ENCODE data around the gene RPGR. TPM values are rescaled to one million over a fixed set of nuclear protein-coding genes. Genes with fewer than 3 reads are reported as not detected.

The RPGR gene
- total RNA-seq, 2 donors from 2014 or later: 14.8 to 21.1 TPM

GRCh38 chrX:38318196-38318595 is 9.1 kb downstream of the RPGR start:
- no peak overlapping the region for H3K4me3 ChIP-seq
- H3K4me1 ChIP-seq: no peaks in the 10 kb centered on the region
- H3K27ac ChIP-seq: peak overlapping the region in 1 of 4 donors; percentile 28
- WGBS, 2 donors: 12 to 13% methylated on average over 3 of the region's 3 CpGs
- H3K27me3 ChIP-seq: no peaks in the 10 kb centered on the region
- no peak for TF ChIP-seq CTCF (IDR thresholded peaks at IDR 0.05)
- TF ChIP-seq POLR2A (IDR thresholded peaks at IDR 0.05): no peak
- no peak for DNase-seq
- intact Hi-C loops (cut with DNase I): no loop called here
- H3K36me3 ChIP-seq (replicated peaks in 1 of 2; ENCODE audit: insufficient read depth in 1 of 2, low read depth in 2 of 2): no peaks in the 10 kb centered on the region
- ATAC-seq: no peak
- no peaks in the 10 kb centered on the region for H3K9me3 ChIP-seq

GRCh38 chrX:38315186-38315585 is 12.1 kb downstream of the RPGR start:
- no peaks in the 10 kb centered on the region for H3K9me3 ChIP-seq
- intact Hi-C loops (cut with DNase I): no loop called here
- TF ChIP-seq CTCF (IDR thresholded peaks at IDR 0.05) (no peak), POLR2A (IDR thresholded peaks at IDR 0.05) (no peak)
- WGBS, 2 donors: 95 to 97% methylated on average over 7 of the region's 7 CpGs
- no peak overlapping the region for H3K27ac ChIP-seq
- no peak for DNase-seq
- no peak overlapping the region for H3K4me3 ChIP-seq
- no peaks in the 10 kb centered on the region for H3K27me3 ChIP-seq
- no peaks in the 10 kb centered on the region for H3K36me3 ChIP-seq (replicated peaks in 1 of 2; ENCODE audit: insufficient read depth in 1 of 2, low read depth in 2 of 2)
- no peak for ATAC-seq
- no peaks in the 10 kb centered on the region for H3K4me1 ChIP-seq

GRCh38 chrX:38313190-38313589 is 14.1 kb downstream of the RPGR start:
- Histone ChIP-seq H3K27me3 (no peaks in the 10 kb centered on the region), H3K9me3 (no peaks in the 10 kb centered on the region), H3K36me3 (replicated peaks in 1 of 2; ENCODE audit: insufficient read depth in 1 of 2, low read depth in 2 of 2) (no peaks in the 10 kb centered on the region), H3K4me3 (no peak overlapping the region), H3K27ac (no peak overlapping the region), H3K4me1 (no peaks in the 10 kb centered on the region)
- 91 to 95% methylated on average over 4 of the region's 4 CpGs for WGBS, 2 donors
- TF ChIP-seq POLR2A (IDR thresholded peaks at IDR 0.05) (no peak), CTCF (IDR thresholded peaks at IDR 0.05) (no peak)
- intact Hi-C loops (cut with DNase I): no loop called here
- ATAC-seq (no peak), DNase-seq (no peak)

GRCh38 chrX:38312436-38312835 is 14.9 kb downstream of the RPGR start:
- Histone ChIP-seq H3K4me3 (no peak overlapping the region), H3K27me3 (no peaks in the 10 kb centered on the region), H3K27ac (no peak overlapping the region), H3K4me1 (no peaks in the 10 kb centered on the region), H3K9me3 (no peaks in the 10 kb centered on the region), H3K36me3 (replicated peaks in 1 of 2; ENCODE audit: insufficient read depth in 1 of 2, low read depth in 2 of 2) (no peaks in the 10 kb centered on the region)
- 86 to 93% methylated on average over 1 to 4 of the region's 4 CpGs for WGBS, 2 donors
- no peak for ATAC-seq
- intact Hi-C loops (cut with DNase I): no loop called here
- TF ChIP-seq CTCF (IDR thresholded peaks at IDR 0.05) (no peak), POLR2A (IDR thresholded peaks at IDR 0.05) (no peak)
- DNase-seq: no peak

- TF ChIP-seq POLR2A (IDR thresholded peaks at IDR 0.05): no peak
- no peak for TF ChIP-seq CTCF (IDR thresholded peaks at IDR 0.05)
- H3K27ac ChIP-seq: no peak overlapping the region
- no peaks in the 10 kb centered on the region for H3K36me3 ChIP-seq (replicated peaks in 1 of 2; ENCODE audit: insufficient read depth in 1 of 2, low read depth in 2 of 2)
- no peaks in the 10 kb centered on the region for H3K4me1 ChIP-seq
- DNase-seq (no peak), ATAC-seq (no peak)
- H3K9me3 ChIP-seq: no peaks in the 10 kb centered on the region
- H3K27me3 ChIP-seq: no peaks in the 10 kb centered on the region
- H3K4me3 ChIP-seq: no peak overlapping the region
- intact Hi-C loops (cut with DNase I): no loop called here
- 59 to 74% methylated on average over 2 of the region's 2 CpGs for WGBS, 2 donors
Observed at GRCh38 chrX:38311743-38312142, 15.6 kb downstream of the RPGR start.

Measured in body of pancreas (tissue), 4 donors.